HepG2 (cell line): ENCODE data around the gene KIR3DL2. TPM values are rescaled to one million over a fixed set of nuclear protein-coding genes. Genes with fewer than 3 reads are reported as not detected.

Experiments
- ATAC-seq: fragments of 200-7000 bp; cut with Tn5 transposase; 3 replicates; pipeline ENCODE4 v1.9.1; 2020; ENCODE audit warnings: mild to moderate bottlenecking, moderate library complexity
- BruUV-seq: library from RNA; stranded (reverse); fragments of 400-500 nt; replicated peaks from 2 replicates; lab custom pipeline; 2021; lab: Mats Ljungman, UMichigan
- CTCF ChIA-PET: fragments of 300-600 bp; formaldehyde crosslinking; extraction: SDS; loops from one replicate; lab custom pipeline; 2021; ENCODE audit warnings: low total read pairs, inconsistent platforms, low intra/inter-chr PET ratio; lab: Yijun Ruan, JAX
- POLR2A ChIA-PET: fragments of 350-600 bp; sonication (Branson Sonifier 250); formaldehyde crosslinking; loops from one replicate; lab custom pipeline; 2020; ENCODE audit warnings: antibody characterized with exemption, inconsistent platforms; lab: Yijun Ruan, JAX
- DNase-seq: peaks from one replicate; pipeline ENCODE4 v3.0.0-alpha.2; 2015; ENCODE audit warnings: low spot score
- FAIRE-seq: peaks from 3 replicates; lab custom pipeline; 2011; peaks lifted over from hg19 to GRCh38; lab: Jason Lieb, UNC
- H2AFZ ChIP-seq: one replicate; pipeline ENCODE4 v1.6.1; 2011; ENCODE audit warnings: low read length, inconsistent platforms
- H3K27ac ChIP-seq: fragments of 300-600 bp; 3 replicates; pipeline ENCODE4 v1.8.0; 2011; ENCODE audit warnings: mixed run types, mild to moderate bottlenecking, mixed read lengths, low read length, inconsistent platforms; ENCODE audit not compliant: insufficient read depth; ENCODE audit errors: extremely low read length
- H3K27me3 ChIP-seq, 2 experiments: fragments of 200-600 bp in 1 of 2; 2 replicates in 1 of 2; 3 replicates in 1 of 2; pipeline versions ENCODE4 v1.6.0 to v1.8.0; 2011; ENCODE audit warnings: low read length in 2 of 2, mild to moderate bottlenecking in 2 of 2, moderate library complexity in 2 of 2, inconsistent platforms in 1 of 2; ENCODE audit not compliant: insufficient read depth in 2 of 2, control insufficient read depth in 1 of 2
- H3K36me3 ChIP-seq, 2 experiments: fragments of 200-600 bp in 1 of 2; replicated peaks in 1 of 2; 2 replicates in 1 of 2; 3 replicates in 1 of 2; pipeline versions ENCODE4 v1.5.1 to v1.8.0; 2011; ENCODE audit warnings: low read length in 2 of 2, inconsistent platforms in 1 of 2; ENCODE audit not compliant: insufficient read depth in 2 of 2, control insufficient read depth in 1 of 2
- H3K4me1 ChIP-seq: 2 replicates; pipeline ENCODE4 v1.5.1; 2012; ENCODE audit warnings: low read length, inconsistent platforms; ENCODE audit not compliant: insufficient read depth
- H3K4me2 ChIP-seq: 2 replicates; pipeline ENCODE4 v1.6.0; 2011; ENCODE audit warnings: low read depth, low read length, inconsistent platforms
- H3K4me3 ChIP-seq, 3 experiments: fragments of 200-600 bp in 1 of 3; sonication (generic), shearing (Covaris generic) in 1 of 3; replicated peaks in 1 of 3; 2 replicates each; pipeline ENCODE4 v1.5.1; 2011 to 2016; ENCODE audit warnings: low read length in 3 of 3, inconsistent platforms in 2 of 3, low read depth in 2 of 3, mild to moderate bottlenecking in 2 of 3, control low read depth in 1 of 3, mixed read lengths in 1 of 3; ENCODE audit not compliant: insufficient read depth in 1 of 3
- H3K79me2 ChIP-seq: one replicate; pipeline ENCODE4 v1.6.1; 2011; ENCODE audit warnings: low read length, inconsistent platforms; ENCODE audit not compliant: insufficient read depth
- H3K9ac ChIP-seq: 2 replicates; pipeline ENCODE4 v1.6.0; 2011; ENCODE audit warnings: mild to moderate bottlenecking, low read depth, low read length, inconsistent platforms; ENCODE audit not compliant: insufficient read depth
- H3K9me3 ChIP-seq: 2 replicates; pipeline ENCODE4 v1.5.1; 2012; ENCODE audit warnings: mild to moderate bottlenecking, low read length
- H4K20me1 ChIP-seq: 2 replicates; pipeline ENCODE4 v1.6.0; 2011; ENCODE audit warnings: inconsistent platforms, mild to moderate bottlenecking, low read length, moderate library complexity; ENCODE audit not compliant: insufficient read depth
- ATF5 ChIP-seq: sonication (generic); formaldehyde crosslinking; IDR thresholded peaks from 2 replicates; pipeline ENCODE4 v1.4.0; 2020; ENCODE audit warnings: mild to moderate bottlenecking, low read depth, missing genetic modification reagents
- CBFB ChIP-seq: sonication (generic); formaldehyde crosslinking; IDR thresholded peaks from 2 replicates; pipeline ENCODE4 v1.4.0; 2020; ENCODE audit warnings: missing genetic modification reagents
- CCDC6 ChIP-seq: sonication (generic); formaldehyde crosslinking; IDR thresholded peaks from 2 replicates; pipeline ENCODE4 v1.8.1; 2022; ENCODE audit warnings: mild to moderate bottlenecking, missing genetic modification reagents, moderate library complexity
- HNF1B ChIP-seq: sonication (generic); formaldehyde crosslinking; IDR thresholded peaks from 2 replicates; pipeline ENCODE4 v1.5.1; 2020; ENCODE audit warnings: mild to moderate bottlenecking, moderate library complexity, missing genetic modification reagents
- JUND ChIP-seq: sonication (generic); formaldehyde crosslinking; IDR thresholded peaks from 2 replicates; pipeline ENCODE4 v1.8.0; 2022; ENCODE audit warnings: mild to moderate bottlenecking, missing genetic modification reagents
- MXD4 ChIP-seq: IDR thresholded peaks from 2 replicates; pipeline ENCODE4 v1.6.1; 2016; ENCODE audit warnings: mild to moderate bottlenecking, missing biosample characterization, missing genetic modification reagents
- NFRKB ChIP-seq: fragments of 450-650 bp; IDR thresholded peaks from 2 replicates; pipeline ENCODE4 v1.6.1; 2017
- NR2F6 ChIP-seq, 2 experiments: IDR thresholded peaks; 2 replicates each; pipeline ENCODE4 v1.6.1; 2016; ENCODE audit warnings: antibody characterized with exemption in 1 of 2, mild to moderate bottlenecking in 1 of 2
- TBX2 ChIP-seq: sonication (generic); formaldehyde crosslinking; IDR thresholded peaks from 2 replicates; pipeline ENCODE4 v1.5.0; 2020; ENCODE audit warnings: missing genetic modification reagents, mild to moderate bottlenecking, borderline replicate concordance
- ZNF335 ChIP-seq: sonication (generic); formaldehyde crosslinking; IDR thresholded peaks from 2 replicates; pipeline ENCODE4 v1.4.0; 2020; ENCODE audit warnings: missing genetic modification reagents
- ZNF503 ChIP-seq: sonication (generic); formaldehyde crosslinking; IDR thresholded peaks from 2 replicates; pipeline ENCODE4 v1.4.0; 2020; ENCODE audit warnings: missing genetic modification reagents
- ZNF607 ChIP-seq: sonication (generic); formaldehyde crosslinking; IDR thresholded peaks from 2 replicates; pipeline ENCODE4 v1.5.1; 2020; ENCODE audit warnings: missing genetic modification reagents, mild to moderate bottlenecking, borderline replicate concordance
- ZNF784 ChIP-seq: sonication (generic); formaldehyde crosslinking; IDR thresholded peaks from 2 replicates; pipeline ENCODE4 v1.5.1; 2020; ENCODE audit warnings: missing genetic modification reagents, mild to moderate bottlenecking, borderline replicate concordance
- WGBS: methylation state at CpG from one replicate; pipeline ENCODE4 v1.1.6; 2017; ENCODE audit warnings: low lambda C conversion rate; 5-methylcytosine and 5-hydroxymethylcytosine counted together
- in situ Hi-C: cut with HindIII; loops from 2 replicates; pipeline ENCODE4 v1.10.0; 2017; ENCODE audit warnings: low pct_unique_long_range_greater_than_20kb; ENCODE audit not compliant: extremely low pct_ligation_motif_present
- intact Hi-C: fragments of 100-400 bp; cut with micrococcal nuclease; formaldehyde crosslinking; loops from one replicate; pipeline ENCODE4 v1.10.0; 2022; ENCODE audit not compliant: unreplicated experiment
- polyA plus RNA-seq, 8 experiments: library from polyadenylated mRNA; depleted of rRNA in 3 of 8; stranded (reverse) in 7 of 8; unstranded in 1 of 8; fragments of >200 nt; fragmentation: Illumina TruSeq in 4 of 8; extraction: Trizol in 4 of 8; gene quantifications; 2 replicates each; pipeline versions ENCODE4 v1.2.1 to v1.2.3, GENCODE V29; 2011 to 2016; ENCODE audit warnings: low read depth in 4 of 8, missing spikeins in 1 of 8, mixed read lengths in 1 of 8; ENCODE audit not compliant: insufficient read depth in 1 of 8
- total RNA-seq, 5 experiments: library from RNA; depleted of rRNA; stranded (reverse); fragments of >200 nt; fragmentation: Illumina TruSeq; extraction: Trizol; gene quantifications; 2 replicates each; pipeline ENCODE4 v1.2.3, GENCODE V29; 2016; ENCODE audit warnings: low read depth in 1 of 5
- TF ChIP-seq, protein P1 (sequence below): fragments of 450-650 bp; IDR thresholded peaks from 2 replicates; pipeline ENCODE4 v1.6.1; 2016
- TF ChIP-seq, protein P2 (sequence below): sonication (generic); formaldehyde crosslinking; IDR thresholded peaks from 2 replicates; pipeline ENCODE4 v1.8.1; 2022; ENCODE audit warnings: low read depth, mild to moderate bottlenecking, missing genetic modification reagents

The KIR3DL2 gene
- total and polyA plus RNA-seq, 2 of the 13 experiments (the other 11 are each of a cell fraction or from before 2014, with no cell fraction given), result not detected

DNA sequence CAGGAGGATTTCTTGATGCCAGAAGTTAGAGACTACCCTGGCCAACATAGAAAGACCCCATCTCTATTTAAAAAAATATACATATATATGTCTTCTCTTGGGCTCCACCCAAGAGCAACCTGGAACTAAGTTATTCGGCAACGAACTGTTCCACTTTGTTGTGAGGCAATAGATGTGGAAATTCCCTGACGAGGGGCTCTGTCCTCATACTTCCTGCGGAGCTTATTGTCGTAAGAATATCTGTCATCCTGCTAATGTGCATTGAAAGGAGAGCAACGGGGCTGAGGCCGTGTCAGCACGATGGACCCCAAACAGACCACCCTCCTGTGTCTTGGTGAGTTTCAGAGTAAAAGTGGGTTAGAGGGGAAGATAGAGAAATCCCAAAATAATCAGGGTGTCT, 23.7 kb downstream of the KIR3DL2 start, which contains the start of gene FCAR (continued):
- TF ChIP-seq CCDC6 (CRISPR knock-in tag), result no peak
- no peak for TF ChIP-seq JUND
- TF ChIP-seq, protein P1, sequence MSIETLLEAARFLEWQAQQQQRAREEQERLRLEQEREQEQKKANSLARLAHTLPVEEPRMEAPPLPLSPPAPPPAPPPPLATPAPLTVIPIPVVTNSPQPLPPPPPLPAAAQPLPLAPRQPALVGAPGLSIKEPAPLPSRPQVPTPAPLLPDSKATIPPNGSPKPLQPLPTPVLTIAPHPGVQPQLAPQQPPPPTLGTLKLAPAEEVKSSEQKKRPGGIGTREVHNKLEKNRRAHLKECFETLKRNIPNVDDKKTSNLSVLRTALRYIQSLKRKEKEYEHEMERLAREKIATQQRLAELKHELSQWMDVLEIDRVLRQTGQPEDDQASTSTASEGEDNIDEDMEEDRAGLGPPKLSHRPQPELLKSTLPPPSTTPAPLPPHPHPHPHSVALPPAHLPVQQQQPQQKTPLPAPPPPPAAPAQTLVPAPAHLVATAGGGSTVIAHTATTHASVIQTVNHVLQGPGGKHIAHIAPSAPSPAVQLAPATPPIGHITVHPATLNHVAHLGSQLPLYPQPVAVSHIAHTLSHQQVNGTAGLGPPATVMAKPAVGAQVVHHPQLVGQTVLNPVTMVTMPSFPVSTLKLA, result no peak
- no peak for TF ChIP-seq ZNF335 (CRISPR knock-in tag)

DNA sequence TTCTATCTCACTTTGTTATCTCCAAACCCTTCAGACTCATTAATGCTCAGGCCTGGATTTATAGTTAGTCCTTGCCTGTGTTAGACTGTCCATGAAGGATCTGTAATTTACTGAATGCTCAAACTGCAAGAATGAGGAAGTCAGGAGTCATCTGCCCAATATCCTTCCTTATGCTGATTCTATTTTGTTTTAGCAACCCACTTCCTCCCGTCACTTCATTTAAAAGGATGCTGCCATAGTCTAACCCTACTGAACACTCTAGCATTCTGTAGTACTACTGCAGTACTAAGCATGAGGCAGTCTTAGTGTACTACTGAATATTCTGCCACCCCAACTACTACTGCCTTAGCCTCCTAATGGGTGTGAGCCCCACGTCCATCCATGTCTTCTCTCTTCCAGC, 25.3 kb downstream of the KIR3DL2 start:
- H3K27me3 ChIP-seq, result no peaks in the 10 kb centered on the region
- FAIRE-seq, result no peak
- TF ChIP-seq MXD4 (no peak), NR2F6 (IDR thresholded peaks at IDR 0.05) (no peak), NR2F6 (CRISPR knock-in tag; IDR thresholded peaks at IDR 0.05) (no peak), TBX2 (CRISPR knock-in tag) (no peak), NFRKB (no peak), ZNF784 (no peak), ATF5 (CRISPR knock-in tag) (no peak), CBFB (CRISPR knock-in tag) (no peak), ZNF503 (CRISPR knock-in tag) (no peak), ZNF607 (CRISPR knock-in tag) (no peak), HNF1B (CRISPR knock-in tag) (no peak)
- TF ChIP-seq, protein P2, sequence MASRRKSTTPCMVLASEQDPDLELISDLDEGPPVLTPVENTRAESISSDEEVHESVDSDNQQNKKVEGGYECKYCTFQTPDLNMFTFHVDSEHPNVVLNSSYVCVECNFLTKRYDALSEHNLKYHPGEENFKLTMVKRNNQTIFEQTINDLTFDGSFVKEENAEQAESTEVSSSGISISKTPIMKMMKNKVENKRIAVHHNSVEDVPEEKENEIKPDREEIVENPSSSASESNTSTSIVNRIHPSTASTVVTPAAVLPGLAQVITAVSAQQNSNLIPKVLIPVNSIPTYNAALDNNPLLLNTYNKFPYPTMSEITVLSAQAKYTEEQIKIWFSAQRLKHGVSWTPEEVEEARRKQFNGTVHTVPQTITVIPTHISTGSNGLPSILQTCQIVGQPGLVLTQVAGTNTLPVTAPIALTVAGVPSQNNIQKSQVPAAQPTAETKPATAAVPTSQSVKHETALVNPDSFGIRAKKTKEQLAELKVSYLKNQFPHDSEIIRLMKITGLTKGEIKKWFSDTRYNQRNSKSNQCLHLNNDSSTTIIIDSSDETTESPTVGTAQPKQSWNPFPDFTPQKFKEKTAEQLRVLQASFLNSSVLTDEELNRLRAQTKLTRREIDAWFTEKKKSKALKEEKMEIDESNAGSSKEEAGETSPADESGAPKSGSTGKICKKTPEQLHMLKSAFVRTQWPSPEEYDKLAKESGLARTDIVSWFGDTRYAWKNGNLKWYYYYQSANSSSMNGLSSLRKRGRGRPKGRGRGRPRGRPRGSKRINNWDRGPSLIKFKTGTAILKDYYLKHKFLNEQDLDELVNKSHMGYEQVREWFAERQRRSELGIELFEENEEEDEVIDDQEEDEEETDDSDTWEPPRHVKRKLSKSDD (CRISPR knock-in tag), result no peak

More for the DNA sequence above, 25.3 kb downstream of the KIR3DL2 start:
- Histone ChIP-seq H3K4me1 (no peaks in the 10 kb centered on the region), H3K4me3 (no peak overlapping the region), H3K9ac (no peak overlapping the region), H2AFZ (no peak overlapping the region), H4K20me1 (no peaks in the 10 kb centered on the region), H3K27ac (no peak overlapping the region), H3K79me2 (no peaks in the 10 kb centered on the region), H3K36me3 (no peaks in the 10 kb centered on the region), H3K4me2 (no peak overlapping the region), H3K9me3 (no peaks in the 10 kb centered on the region)
- intact Hi-C loops (no loop called here), in situ Hi-C loops (no loop called here)
- BruUV-seq, result no TSS peak
- 33% methylated on average over 2 of the region's 2 CpGs for WGBS
- ATAC-seq (no peak), DNase-seq (no peak)
- ChIA-PET CTCF (no interaction called here), POLR2A (no interaction called here)
